ENCODE measurements around the gene KLHL6. TPM values are rescaled to one million over a fixed set of nuclear protein-coding genes. Genes with fewer than 3 reads are reported as not detected.

Gene KLHL6
- total and polyA plus RNA-seq, 4 donors: 0.18 to 6.8 (median 2.9) TPM

- WGBS, 2 donors: 90 to 92% methylated on average over 3 of the region's 3 CpGs
- H3K4me1 ChIP-seq (ENCODE audit: control insufficient read depth in 1 of 2, insufficient read depth in 2 of 2, low read length in 2 of 2): no peaks in the 10 kb centered on the region
Observed at GRCh38 chr3:183497313-183497712, 58.2 kb downstream of the KLHL6 start.

GRCh38 chr3:183496311-183496710 is 59.2 kb downstream of the KLHL6 start:
- Histone ChIP-seq H3K4me1 (ENCODE audit: control insufficient read depth in 1 of 2, insufficient read depth in 2 of 2, low read length in 2 of 2) (no peaks in the 10 kb centered on the region), H3K27ac (ENCODE audit: low read depth in 1 of 2, low read length in 2 of 2) (no peak overlapping the region), H3K4me3 (ENCODE audit: low read length in 2 of 2) (no peak overlapping the region), H3K36me3 (ENCODE audit: control insufficient read depth in 1 of 2, insufficient read depth in 2 of 2, low read length in 1 of 2) (no peaks in the 10 kb centered on the region), H3K9me3 (ENCODE audit: control insufficient read depth, low read length) (no peaks in the 10 kb centered on the region), H3K27me3 (ENCODE audit: control insufficient read depth in 1 of 2, insufficient read depth in 2 of 2, low read length in 1 of 2) (no peaks in the 10 kb centered on the region)
- intact Hi-C loops (cut with DNase I): no loop called here
- ATAC-seq (ENCODE audit: low FRiP score) (no peak), DNase-seq (no peak)
- 94 to 95% methylated on average over 1 of the region's 1 CpG for WGBS, 2 donors

More at GRCh38 chr3:183497313-183497712, 58.2 kb downstream of the KLHL6 start:
- ATAC-seq (ENCODE audit: low FRiP score) (no peak), DNase-seq (no peak)
- H3K27ac ChIP-seq (ENCODE audit: low read depth in 1 of 2, low read length in 2 of 2): no peak overlapping the region
- H3K36me3 ChIP-seq (ENCODE audit: control insufficient read depth in 1 of 2, insufficient read depth in 2 of 2, low read length in 1 of 2): no peaks in the 10 kb centered on the region
- intact Hi-C loops (cut with DNase I): no loop called here
- H3K4me3 ChIP-seq (ENCODE audit: low read length in 2 of 2): no peak overlapping the region
- no peaks in the 10 kb centered on the region for H3K9me3 ChIP-seq (ENCODE audit: control insufficient read depth, low read length)
- H3K27me3 ChIP-seq (ENCODE audit: control insufficient read depth in 1 of 2, insufficient read depth in 2 of 2, low read length in 1 of 2): no peaks in the 10 kb centered on the region

GRCh38 chr3:183494341-183494740 is 61.2 kb downstream of the KLHL6 start:
- ATAC-seq (ENCODE audit: low FRiP score) (no peak), DNase-seq (no peak)
- H3K4me1 ChIP-seq (ENCODE audit: control insufficient read depth in 1 of 2, insufficient read depth in 2 of 2, low read length in 2 of 2): no peaks in the 10 kb centered on the region
- no peaks in the 10 kb centered on the region for H3K27me3 ChIP-seq (ENCODE audit: control insufficient read depth in 1 of 2, insufficient read depth in 2 of 2, low read length in 1 of 2)
- no peaks in the 10 kb centered on the region for H3K9me3 ChIP-seq (ENCODE audit: control insufficient read depth, low read length)
- no peak overlapping the region for H3K4me3 ChIP-seq (ENCODE audit: low read length in 2 of 2)
- WGBS, 2 donors: 77 to 81% methylated on average over 2 of the region's 2 CpGs
- intact Hi-C loops (cut with DNase I): no loop called here
- no peaks in the 10 kb centered on the region for H3K36me3 ChIP-seq (ENCODE audit: control insufficient read depth in 1 of 2, insufficient read depth in 2 of 2, low read length in 1 of 2)
- H3K27ac ChIP-seq (ENCODE audit: low read depth in 1 of 2, low read length in 2 of 2): no peak overlapping the region

- ATAC-seq (ENCODE audit: low FRiP score): no peak
- DNase-seq: no peak
- no peaks in the 10 kb centered on the region for H3K9me3 ChIP-seq (ENCODE audit: control insufficient read depth, low read length)
- 80 to 84% methylated on average over 4 of the region's 4 CpGs for WGBS, 2 donors
- no peaks in the 10 kb centered on the region for H3K27me3 ChIP-seq (ENCODE audit: control insufficient read depth in 1 of 2, insufficient read depth in 2 of 2, low read length in 1 of 2)
- no peaks in the 10 kb centered on the region for H3K36me3 ChIP-seq (ENCODE audit: control insufficient read depth in 1 of 2, insufficient read depth in 2 of 2, low read length in 1 of 2)
- no peaks in the 10 kb centered on the region for H3K4me1 ChIP-seq (ENCODE audit: control insufficient read depth in 1 of 2, insufficient read depth in 2 of 2, low read length in 2 of 2)
- H3K27ac ChIP-seq (ENCODE audit: low read depth in 1 of 2, low read length in 2 of 2): no peak overlapping the region
- H3K4me3 ChIP-seq (ENCODE audit: low read length in 2 of 2): no peak overlapping the region
- intact Hi-C loops (cut with DNase I): no loop called here
Observed at GRCh38 chr3:183493296-183494045, 62.0 kb downstream of the KLHL6 start.

GRCh38 chr3:183492849-183493179 is 62.7 kb downstream of the KLHL6 start:
- no peaks in the 10 kb centered on the region for H3K36me3 ChIP-seq (ENCODE audit: control insufficient read depth in 1 of 2, insufficient read depth in 2 of 2, low read length in 1 of 2)
- H3K27me3 ChIP-seq (ENCODE audit: control insufficient read depth in 1 of 2, insufficient read depth in 2 of 2, low read length in 1 of 2): no peaks in the 10 kb centered on the region
- no peak overlapping the region for H3K4me3 ChIP-seq (ENCODE audit: low read length in 2 of 2)
- DNase-seq: no peak
- intact Hi-C loops (cut with DNase I): no loop called here
- no peaks in the 10 kb centered on the region for H3K4me1 ChIP-seq (ENCODE audit: control insufficient read depth in 1 of 2, insufficient read depth in 2 of 2, low read length in 2 of 2)
- 63 to 72% methylated on average over 4 of the region's 4 CpGs for WGBS, 2 donors
- ATAC-seq (ENCODE audit: low FRiP score): no peak
- H3K9me3 ChIP-seq (ENCODE audit: control insufficient read depth, low read length): no peaks in the 10 kb centered on the region
- H3K27ac ChIP-seq (ENCODE audit: low read depth in 1 of 2, low read length in 2 of 2): no peak overlapping the region

GRCh38 chr3:183491923-183492848 is 63.3 kb downstream of the KLHL6 start:
- no peak for ATAC-seq (ENCODE audit: low FRiP score)
- DNase-seq: no peak
- WGBS, 2 donors: 88 to 89% methylated on average over 39 to 45 of the region's 45 CpGs

GRCh38 chr3:183491109-183491922 is 64.2 kb downstream of the KLHL6 start:
- intact Hi-C loops (cut with DNase I): loop anchor here in 1 of 2 donors (1.0 kb wide), 1 partner anchor 16 kb away; no protein-coding TSS in a partner anchor
- Histone ChIP-seq H3K4me3 (ENCODE audit: low read length in 2 of 2) (no peak overlapping the region), H3K4me1 (ENCODE audit: control insufficient read depth in 1 of 2, insufficient read depth in 2 of 2, low read length in 2 of 2) (no peaks in the 10 kb centered on the region), H3K27ac (ENCODE audit: low read depth in 1 of 2, low read length in 2 of 2) (no peak overlapping the region), H3K9me3 (ENCODE audit: control insufficient read depth, low read length) (no peaks in the 10 kb centered on the region), H3K36me3 (ENCODE audit: control insufficient read depth in 1 of 2, insufficient read depth in 2 of 2, low read length in 1 of 2) (no peaks in the 10 kb centered on the region), H3K27me3 (ENCODE audit: control insufficient read depth in 1 of 2, insufficient read depth in 2 of 2, low read length in 1 of 2) (no peaks in the 10 kb centered on the region)
- ATAC-seq (ENCODE audit: low FRiP score) (no peak), DNase-seq (no peak)
- 91 to 92% methylated on average over 23 of the region's 23 CpGs for WGBS, 2 donors

More at GRCh38 chr3:183491923-183492848, 63.3 kb downstream of the KLHL6 start:
- Histone ChIP-seq H3K4me1 (ENCODE audit: control insufficient read depth in 1 of 2, insufficient read depth in 2 of 2, low read length in 2 of 2) (no peaks in the 10 kb centered on the region), H3K4me3 (ENCODE audit: low read length in 2 of 2) (no peak overlapping the region), H3K27ac (ENCODE audit: low read depth in 1 of 2, low read length in 2 of 2) (no peak overlapping the region), H3K36me3 (ENCODE audit: control insufficient read depth in 1 of 2, insufficient read depth in 2 of 2, low read length in 1 of 2) (no peaks in the 10 kb centered on the region), H3K9me3 (ENCODE audit: control insufficient read depth, low read length) (no peaks in the 10 kb centered on the region), H3K27me3 (ENCODE audit: control insufficient read depth in 1 of 2, insufficient read depth in 2 of 2, low read length in 1 of 2) (no peaks in the 10 kb centered on the region)
- intact Hi-C loops (cut with DNase I): loop anchor here in 1 of 2 donors (1.0 kb wide), 1 partner anchor 17 kb away; no protein-coding TSS in a partner anchor

- H3K4me1 ChIP-seq (ENCODE audit: control insufficient read depth in 1 of 2, insufficient read depth in 2 of 2, low read length in 2 of 2): no peaks in the 10 kb centered on the region
- no peak for ATAC-seq (ENCODE audit: low FRiP score)
- WGBS, 2 donors: 83 to 86% methylated on average over 6 of the region's 6 CpGs
- intact Hi-C loops (cut with DNase I): loop anchor here in 1 of 2 donors (1.0 kb wide), 1 partner anchor 15 kb away; no protein-coding TSS in a partner anchor
- DNase-seq: no peak
- H3K4me3 ChIP-seq (ENCODE audit: low read length in 2 of 2): no peak overlapping the region
- no peaks in the 10 kb centered on the region for H3K27me3 ChIP-seq (ENCODE audit: control insufficient read depth in 1 of 2, insufficient read depth in 2 of 2, low read length in 1 of 2)
- H3K9me3 ChIP-seq (ENCODE audit: control insufficient read depth, low read length): no peaks in the 10 kb centered on the region
- H3K27ac ChIP-seq (ENCODE audit: low read depth in 1 of 2, low read length in 2 of 2): no peak overlapping the region
- H3K36me3 ChIP-seq (ENCODE audit: control insufficient read depth in 1 of 2, insufficient read depth in 2 of 2, low read length in 1 of 2): no peaks in the 10 kb centered on the region
Observed at GRCh38 chr3:183490653-183491052, 64.9 kb downstream of the KLHL6 start.

Measured in aorta (tissue), 5 donors.